HG03045 (cell line): ENCODE measurements around the gene ITFG1.
A peak's percentile ranks its signal among the peaks of the same experiment; 100 is the strongest.
"Not testable (repeated sequence)": the region's sequence is repeated elsewhere in the genome, so short reads cannot be mapped to it uniquely, and the experiment has no call there.

Experiments
- ATAC-seq: cut with Tn5 transposase; IDR thresholded peaks from one replicate; pipeline ENCODE4 v1.9.1; 2021; ENCODE audit warnings: mild to moderate bottlenecking, moderate library complexity; ENCODE audit not compliant: unreplicated experiment

The ITFG1 gene

GRCh38 chr16:47473792-47474191, 12.9 kb upstream of the ITFG1 start:
- ATAC-seq = no peak

GRCh38 chr16:47473004-47473403, 12.1 kb upstream of the ITFG1 start:
- ATAC-seq = not testable (repeated sequence)

- ATAC-seq = no peak
Measured at GRCh38 chr16:47470810-47471209, 9.9 kb upstream of the ITFG1 start.

GRCh38 chr16:47470211-47470610, 9.3 kb upstream of the ITFG1 start:
- no peak for ATAC-seq

- no peak for ATAC-seq
Measured at GRCh38 chr16:47469227-47469626, 8.4 kb upstream of the ITFG1 start.

GRCh38 chr16:47468070-47468689, 7.3 kb upstream of the ITFG1 start:
- not testable (repeated sequence) for ATAC-seq

GRCh38 chr16:47467501-47467900, 6.6 kb upstream of the ITFG1 start:
- no peak for ATAC-seq

GRCh38 chr16:47465919-47466630, 5.2 kb upstream of the ITFG1 start:
- ATAC-seq = no peak

- ATAC-seq = no peak
Measured at GRCh38 chr16:47463771-47464624, 3.1 kb upstream of the ITFG1 start.

GRCh38 chr16:47461598-47462266, 869 bp upstream of the ITFG1 start:
- ATAC-seq = peak; percentile 13

GRCh38 chr16:47460359-47460710, 528 bp downstream of the ITFG1 start:
- no peak for ATAC-seq

GRCh38 chr16:47459603-47460002, 1.3 kb downstream of the ITFG1 start:
- no peak for ATAC-seq

GRCh38 chr16:47458331-47458730, 2.5 kb downstream of the ITFG1 start:
- ATAC-seq = no peak

- ATAC-seq = no peak
Measured at GRCh38 chr16:47449788-47450187, 11.1 kb downstream of the ITFG1 start.

GRCh38 chr16:47448830-47449575, 11.9 kb downstream of the ITFG1 start:
- ATAC-seq = no peak

- ATAC-seq = no peak
Measured at GRCh38 chr16:47446431-47446830, 14.4 kb downstream of the ITFG1 start.

- ATAC-seq = not testable (repeated sequence)
Measured at GRCh38 chr16:47442884-47443283, 18.0 kb downstream of the ITFG1 start.

GRCh38 chr16:47440066-47440465, 20.8 kb downstream of the ITFG1 start:
- not testable (repeated sequence) for ATAC-seq

GRCh38 chr16:47434274-47434673, 26.6 kb downstream of the ITFG1 start:
- not testable (repeated sequence) for ATAC-seq

GRCh38 chr16:47431960-47432359, 28.9 kb downstream of the ITFG1 start:
- no peak for ATAC-seq

- ATAC-seq = no peak
Measured at GRCh38 chr16:47426806-47427205, 34.1 kb downstream of the ITFG1 start.
